NCI-H2196 (cell line): ENCODE measurements around the gene ETV2.
"Not testable (repeated sequence)": the region's sequence is repeated elsewhere in the genome, so short reads cannot be mapped to it uniquely, and the experiment has no call there.

Experiments used
- DNase-seq: peaks from one replicate; lab custom pipeline; 2025; ENCODE audit not compliant: unreplicated experiment; lab: John Stamatoyannopoulos, UW

Gene ETV2

DNA sequence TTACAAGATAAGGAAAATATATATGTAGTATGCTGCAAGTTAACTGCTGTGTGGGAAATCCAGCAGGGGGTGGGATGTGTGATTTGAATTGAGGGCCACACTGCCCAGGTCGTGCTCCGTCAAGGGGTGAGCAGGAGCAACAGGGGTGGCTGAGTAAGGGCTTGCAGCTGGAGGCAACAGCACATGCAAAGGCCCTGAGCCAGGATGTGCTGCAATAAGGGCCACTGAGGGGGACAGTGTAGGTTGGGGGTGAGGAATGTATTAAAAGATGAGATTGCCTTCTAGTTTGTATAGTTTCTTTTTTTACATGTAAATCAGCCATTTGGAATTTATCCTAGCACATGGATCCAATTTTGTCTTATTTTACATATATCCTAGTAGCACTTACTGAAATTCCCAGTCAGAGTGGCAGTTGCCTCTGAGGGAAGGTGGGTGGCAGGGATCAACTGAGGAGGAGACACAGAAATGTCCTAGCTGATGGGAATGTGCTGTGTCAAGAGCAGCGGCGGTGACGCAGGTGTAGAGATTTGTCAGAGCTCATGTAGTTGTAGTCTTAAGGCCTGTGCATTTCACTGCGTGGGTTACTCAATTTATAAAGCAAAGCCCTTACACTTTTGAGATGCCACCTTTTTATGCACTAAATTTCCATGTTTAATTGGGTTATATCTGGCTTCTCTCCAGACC, 18.1 kb upstream of the ETV2 start:
- no peak for DNase-seq

DNA sequence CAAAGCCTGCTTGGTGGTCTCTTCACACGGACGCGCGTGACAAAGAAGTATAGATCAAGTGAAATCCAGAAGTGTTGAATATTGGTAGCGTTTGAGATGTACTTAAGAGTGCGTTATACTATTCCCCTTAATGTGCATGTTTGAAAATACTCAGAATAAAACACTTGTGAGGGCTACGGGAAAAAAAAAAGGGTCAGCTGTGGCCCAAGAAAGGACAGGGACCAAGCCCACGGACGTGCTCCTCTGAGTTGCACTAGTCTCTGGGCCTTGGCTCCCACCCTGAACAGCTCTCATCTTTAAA, 13.3 kb upstream of the ETV2 start:
- no peak for DNase-seq

DNA sequence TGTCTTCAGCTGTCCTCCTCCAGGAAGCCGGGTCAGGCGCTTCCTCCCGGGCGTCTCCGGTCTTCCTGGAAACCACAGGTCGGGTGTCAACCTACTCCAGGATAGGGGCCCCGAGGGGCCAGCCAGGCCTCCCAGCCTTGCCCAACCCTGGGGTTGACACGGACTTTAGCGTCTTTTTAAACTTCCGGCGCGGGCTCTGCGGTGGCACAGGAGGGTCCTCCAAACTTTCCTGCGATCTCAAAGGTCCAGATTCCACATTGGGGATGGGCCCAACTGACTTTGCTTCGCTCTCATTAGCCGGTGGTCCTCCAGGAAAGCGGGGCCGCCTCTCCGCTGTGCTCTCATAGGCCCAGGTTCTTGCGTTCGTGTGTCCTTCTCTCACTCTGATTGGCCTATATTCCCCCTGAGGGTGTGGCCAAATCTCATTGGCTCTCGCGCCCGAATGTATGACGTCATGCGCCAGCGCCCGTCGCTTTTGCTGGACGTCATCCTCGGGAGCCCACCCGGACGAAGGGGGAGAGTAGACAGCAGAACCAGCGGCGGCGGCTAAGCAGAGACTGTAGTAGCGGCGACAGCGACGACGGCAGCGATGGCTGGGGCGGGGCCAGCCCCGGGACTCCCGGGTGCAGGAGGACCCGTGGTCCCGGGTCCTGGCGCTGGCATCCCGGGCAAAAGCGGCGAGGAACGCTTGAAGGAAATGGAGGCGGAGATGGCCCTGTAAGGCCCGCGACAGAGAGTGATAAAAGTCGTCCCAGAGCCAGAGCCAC, 12.8 kb upstream of the ETV2 start, which contains the start of gene RBM42:
RBM42 (plus strand) TSS at position 472 of the 767 bp plus-strand sequence; CDS start at position 590, 118 bp downstream.
- DNase-seq, result peak; percentile 98

DNA sequence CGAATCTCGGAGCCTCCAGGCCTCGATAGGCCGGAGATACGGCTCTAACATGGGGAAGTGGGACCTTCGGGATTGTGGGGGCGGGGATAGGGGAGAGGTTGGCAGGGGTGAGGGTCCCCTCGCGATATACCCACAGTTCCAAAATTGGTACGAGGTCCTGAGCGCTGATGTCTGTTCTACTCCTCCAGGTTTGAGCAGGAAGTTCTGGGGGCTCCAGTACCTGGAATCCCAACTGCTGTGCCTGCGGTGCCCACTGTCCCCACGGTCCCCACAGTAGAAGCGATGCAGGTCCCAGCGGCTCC, 12.3 kb upstream of the ETV2 start:
- no peak for DNase-seq

DNA sequence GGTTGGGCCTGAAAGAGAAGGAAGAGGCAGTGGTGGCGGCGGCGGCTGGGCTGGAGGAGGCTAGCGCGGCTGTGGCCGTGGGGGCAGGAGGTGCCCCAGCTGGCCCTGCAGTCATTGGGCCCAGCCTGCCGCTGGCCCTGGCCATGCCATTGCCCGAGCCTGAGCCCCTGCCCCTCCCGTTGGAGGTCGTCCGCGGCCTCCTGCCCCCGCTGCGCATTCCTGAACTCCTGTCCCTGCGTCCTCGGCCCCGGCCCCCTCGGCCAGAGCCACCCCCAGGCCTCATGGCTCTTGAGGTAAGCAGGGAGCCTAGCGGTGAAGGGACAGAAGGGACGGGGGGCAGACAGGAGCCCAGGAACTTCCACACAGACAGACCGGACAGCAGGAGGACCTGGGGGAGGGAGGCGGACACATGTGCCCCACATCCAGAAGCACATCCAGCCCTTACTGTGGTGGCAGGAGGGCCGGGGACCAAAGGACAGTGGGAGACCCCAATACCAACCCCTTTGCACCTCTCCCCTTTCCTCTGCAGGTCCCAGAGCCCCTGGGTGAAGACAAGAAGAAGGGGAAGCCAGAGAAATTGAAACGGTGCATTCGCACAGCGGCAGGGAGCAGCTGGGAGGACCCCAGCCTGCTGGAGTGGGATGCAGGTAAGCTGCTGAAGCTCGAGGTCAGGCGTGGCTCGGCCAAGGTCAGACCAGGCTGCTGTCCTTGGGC, 7.7 kb upstream of the ETV2 start:
- no peak for DNase-seq

GRCh38 chr19:35636651-35637050, 4.9 kb upstream of the ETV2 start:
- no peak for DNase-seq

- no peak for DNase-seq
Observed at GRCh38 chr19:35637165-35637564, 4.4 kb upstream of the ETV2 start.

GRCh38 chr19:35639321-35639639, 2.3 kb upstream of the ETV2 start:
- DNase-seq, result no peak

- DNase-seq, result no peak
Observed at GRCh38 chr19:35639863-35640262, 1.7 kb upstream of the ETV2 start.

- DNase-seq, result no peak
Observed at GRCh38 chr19:35642312-35642711, 767 bp downstream of the ETV2 start.

- DNase-seq, result no peak
Observed at GRCh38 chr19:35642798-35643254, 1.3 kb downstream of the ETV2 start.

GRCh38 chr19:35643255-35644205, 2.0 kb downstream of the ETV2 start:
- DNase-seq, result peak; percentile 93

DNA sequence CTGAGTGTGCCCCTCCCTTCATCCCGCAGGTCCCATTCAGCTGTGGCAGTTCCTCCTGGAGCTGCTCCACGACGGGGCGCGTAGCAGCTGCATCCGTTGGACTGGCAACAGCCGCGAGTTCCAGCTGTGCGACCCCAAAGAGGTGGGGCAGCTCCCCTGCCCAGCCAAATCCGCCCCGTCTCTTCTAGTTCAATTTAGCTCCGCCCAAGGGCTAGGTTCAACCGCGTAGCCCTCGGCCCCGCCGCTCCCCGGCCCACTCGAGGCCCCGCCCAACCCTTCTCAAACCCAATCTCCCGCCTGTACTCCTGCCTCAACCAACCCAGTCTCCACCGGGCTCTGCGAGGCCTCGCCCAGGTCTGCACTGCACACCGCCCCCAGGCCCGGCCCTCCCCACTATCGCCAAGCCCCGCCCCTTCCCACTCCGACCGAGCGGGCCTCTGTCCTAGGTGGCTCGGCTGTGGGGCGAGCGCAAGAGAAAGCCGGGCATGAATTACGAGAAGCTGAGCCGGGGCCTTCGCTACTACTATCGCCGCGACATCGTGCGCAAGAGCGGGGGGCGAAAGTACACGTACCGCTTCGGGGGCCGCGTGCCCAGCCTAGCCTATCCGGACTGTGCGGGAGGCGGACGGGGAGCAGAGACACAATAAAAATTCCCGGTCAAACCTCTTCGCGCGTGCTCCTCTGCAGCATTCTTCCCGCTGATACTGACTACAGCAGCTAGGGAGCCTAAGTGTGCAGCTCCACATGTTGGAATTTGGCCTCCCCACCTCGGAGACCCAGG, 2.9 kb downstream of the ETV2 start:
- peak; percentile 96 for DNase-seq

GRCh38 chr19:35644987-35645679, 3.6 kb downstream of the ETV2 start:
- peak; percentile 71 for DNase-seq

DNA sequence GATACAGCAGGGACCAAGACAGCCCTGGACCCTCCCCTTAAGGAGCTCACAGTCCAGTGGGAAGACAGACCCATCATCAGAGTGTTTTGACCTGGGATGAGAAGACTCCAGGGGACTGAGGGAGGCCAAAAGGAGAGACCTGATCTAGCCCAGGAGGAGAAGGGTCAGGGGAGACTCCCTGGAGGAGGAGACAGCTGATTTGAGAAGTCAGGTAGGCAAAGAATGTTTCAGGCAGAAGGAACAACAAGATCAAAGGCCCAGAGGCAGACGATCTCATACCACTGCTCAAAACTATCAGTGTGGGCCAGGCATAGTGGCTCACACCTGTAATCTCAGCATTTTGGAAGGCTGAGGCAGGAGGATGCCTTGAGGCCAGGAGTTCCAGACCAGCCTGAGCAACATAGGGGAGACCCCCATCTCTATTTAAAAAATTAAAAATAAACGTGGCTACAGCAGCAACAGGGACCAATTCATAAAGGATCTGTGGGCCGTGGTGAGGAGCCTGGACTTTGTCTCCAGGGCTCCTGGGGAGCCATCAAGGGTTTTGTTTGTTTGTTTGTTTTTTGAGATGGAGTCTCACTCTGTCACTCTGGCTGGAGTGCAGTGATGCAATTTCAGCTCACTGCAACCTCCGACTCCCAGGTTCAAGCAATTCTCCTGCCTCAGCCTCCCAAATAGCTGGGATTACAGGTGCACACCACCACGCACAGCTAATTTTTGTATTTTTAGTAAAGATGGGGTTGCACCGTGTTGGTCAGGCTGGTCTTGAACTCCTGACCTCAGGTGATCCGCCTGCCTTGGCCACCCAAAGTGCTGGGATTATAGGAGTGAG, 4.4 kb downstream of the ETV2 start:
- no peak for DNase-seq

- peak; percentile 97 for DNase-seq
Observed at GRCh38 chr19:35648017-35648961, 6.7 kb downstream of the ETV2 start, which contains the start of gene COX6B1. COX6B1 (plus strand) TSS chr19:35648323; CDS start chr19:35651244, 2,921 bp downstream.

DNA sequence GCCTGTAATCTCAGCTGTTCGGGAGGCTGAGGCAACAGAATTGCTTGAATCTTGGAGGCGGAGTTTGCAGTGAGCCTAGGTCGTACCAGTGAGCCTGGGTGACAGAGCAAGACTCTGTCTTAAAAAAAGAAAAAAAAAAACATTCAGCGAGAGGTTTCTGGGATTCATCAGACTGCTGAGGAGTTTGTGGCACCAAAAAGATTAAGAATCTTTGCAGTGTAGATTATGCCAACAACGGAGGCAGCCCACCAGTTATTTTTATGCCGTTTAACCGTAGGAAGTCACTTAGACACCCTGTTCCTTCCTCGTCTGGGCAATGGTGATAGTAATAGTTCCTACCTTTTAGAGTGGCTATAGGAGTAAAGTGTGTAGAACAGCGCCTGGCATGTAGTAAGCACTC, 9.0 kb downstream of the ETV2 start:
- no peak for DNase-seq

GRCh38 chr19:35654828-35655227, 13.3 kb downstream of the ETV2 start:
- DNase-seq, result not testable (repeated sequence)
